Measurements from ENCODE around the gene ZNF629.

DNA sequence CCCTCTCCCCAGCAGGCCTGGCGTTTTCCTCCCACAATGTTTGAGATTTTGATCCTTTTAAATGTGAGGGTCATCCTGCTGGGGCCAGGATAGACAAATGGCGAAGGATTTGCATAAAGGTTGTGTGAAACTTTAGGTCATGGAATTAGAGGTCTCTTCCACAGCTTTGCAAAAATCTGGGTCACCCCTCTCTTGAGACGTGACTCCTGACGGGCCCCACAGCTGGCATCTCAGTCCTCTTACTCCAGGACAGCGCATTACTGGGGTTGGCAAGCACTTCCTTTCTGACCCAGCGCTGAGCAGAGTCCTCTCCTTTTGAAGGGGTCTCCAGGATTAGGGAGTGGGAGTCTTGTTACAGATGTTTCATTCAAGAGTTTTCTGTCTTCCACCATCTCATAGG lies 7.4 kb downstream of the ZNF629 start:
- no peak for TF ChIP-seq POLR2AphosphoS5 (IDR thresholded peaks at IDR 0.05; ENCODE audit: low read depth, low read length)
- no peak for TF ChIP-seq SIN3A (IDR thresholded peaks at IDR 0.05; ENCODE audit: borderline replicate concordance, insufficient read depth, low read length)
- TF ChIP-seq, protein P1, sequence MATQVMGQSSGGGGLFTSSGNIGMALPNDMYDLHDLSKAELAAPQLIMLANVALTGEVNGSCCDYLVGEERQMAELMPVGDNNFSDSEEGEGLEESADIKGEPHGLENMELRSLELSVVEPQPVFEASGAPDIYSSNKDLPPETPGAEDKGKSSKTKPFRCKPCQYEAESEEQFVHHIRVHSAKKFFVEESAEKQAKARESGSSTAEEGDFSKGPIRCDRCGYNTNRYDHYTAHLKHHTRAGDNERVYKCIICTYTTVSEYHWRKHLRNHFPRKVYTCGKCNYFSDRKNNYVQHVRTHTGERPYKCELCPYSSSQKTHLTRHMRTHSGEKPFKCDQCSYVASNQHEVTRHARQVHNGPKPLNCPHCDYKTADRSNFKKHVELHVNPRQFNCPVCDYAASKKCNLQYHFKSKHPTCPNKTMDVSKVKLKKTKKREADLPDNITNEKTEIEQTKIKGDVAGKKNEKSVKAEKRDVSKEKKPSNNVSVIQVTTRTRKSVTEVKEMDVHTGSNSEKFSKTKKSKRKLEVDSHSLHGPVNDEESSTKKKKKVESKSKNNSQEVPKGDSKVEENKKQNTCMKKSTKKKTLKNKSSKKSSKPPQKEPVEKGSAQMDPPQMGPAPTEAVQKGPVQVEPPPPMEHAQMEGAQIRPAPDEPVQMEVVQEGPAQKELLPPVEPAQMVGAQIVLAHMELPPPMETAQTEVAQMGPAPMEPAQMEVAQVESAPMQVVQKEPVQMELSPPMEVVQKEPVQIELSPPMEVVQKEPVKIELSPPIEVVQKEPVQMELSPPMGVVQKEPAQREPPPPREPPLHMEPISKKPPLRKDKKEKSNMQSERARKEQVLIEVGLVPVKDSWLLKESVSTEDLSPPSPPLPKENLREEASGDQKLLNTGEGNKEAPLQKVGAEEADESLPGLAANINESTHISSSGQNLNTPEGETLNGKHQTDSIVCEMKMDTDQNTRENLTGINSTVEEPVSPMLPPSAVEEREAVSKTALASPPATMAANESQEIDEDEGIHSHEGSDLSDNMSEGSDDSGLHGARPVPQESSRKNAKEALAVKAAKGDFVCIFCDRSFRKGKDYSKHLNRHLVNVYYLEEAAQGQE (IDR thresholded peaks at IDR 0.05; ENCODE audit: insufficient read depth in 1 of 2, low read depth in 2 of 2, low read length in 2 of 2), result no peak

All from PFSK-1 (cell line).